ENCODE data around the gene PPP1R16B.

- no peak for TF ChIP-seq POLR2A (IDR thresholded peaks at IDR 0.05)
- TF ChIP-seq CTCF (IDR thresholded peaks at IDR 0.05): no peak
Observed at GRCh38 chr20:38932457-38933120, 127.1 kb downstream of the PPP1R16B start.
